Measurements from ENCODE around the gene HECTD4. TPM values are rescaled to one million over a fixed set of nuclear protein-coding genes. Genes with fewer than 3 reads are reported as not detected.

Gene HECTD4
- total RNA-seq, 1 donor from 2014 or later: 49.4 TPM

GRCh38 chr12:112198120-112198733 is 184.0 kb downstream of the HECTD4 start:
- Mint-ChIP-seq H3K36me3 (ENCODE audit: low read depth) (peaks cover 8% of the 10 kb centered on the region), H3K4me3 (no peak overlapping the region), H3K4me1 (no peaks in the 10 kb centered on the region), H3K27ac (ENCODE audit: unreplicated experiment) (no peak overlapping the region), H3K9me3 (no peaks in the 10 kb centered on the region), H3K27me3 (ENCODE audit: low read depth) (no peaks in the 10 kb centered on the region)
- peak; percentile 53 for DNase-seq (ENCODE audit: low read depth, low spot score)
- TF ChIP-seq CTCF (conservative IDR thresholded peaks at IDR 0.05): peak; percentile 71

GRCh38 chr12:112196196-112196875 is 185.9 kb downstream of the HECTD4 start:
- H3K27me3 Mint-ChIP-seq (ENCODE audit: low read depth): no peaks in the 10 kb centered on the region
- no peaks in the 10 kb centered on the region for H3K4me1 Mint-ChIP-seq
- peaks cover 8% of the 10 kb centered on the region for H3K36me3 Mint-ChIP-seq (ENCODE audit: low read depth)
- no peak overlapping the region for H3K27ac Mint-ChIP-seq (ENCODE audit: unreplicated experiment)
- DNase-seq (ENCODE audit: low read depth, low spot score): no peak
- TF ChIP-seq CTCF (conservative IDR thresholded peaks at IDR 0.05): no peak
- H3K9me3 Mint-ChIP-seq: no peaks in the 10 kb centered on the region
- H3K4me3 Mint-ChIP-seq: no peak overlapping the region

- Mint-ChIP-seq H3K36me3 (ENCODE audit: low read depth) (peaks cover 5% of the 10 kb centered on the region), H3K27me3 (ENCODE audit: low read depth) (no peaks in the 10 kb centered on the region), H3K27ac (ENCODE audit: unreplicated experiment) (peak overlapping the region; percentile 35), H3K9me3 (no peaks in the 10 kb centered on the region), H3K4me1 (no peaks in the 10 kb centered on the region), H3K4me3 (no peak overlapping the region)
- no peak for TF ChIP-seq CTCF (conservative IDR thresholded peaks at IDR 0.05)
- DNase-seq (ENCODE audit: low read depth, low spot score): no peak
Observed at GRCh38 chr12:112194601-112195247, 187.5 kb downstream of the HECTD4 start.

GRCh38 chr12:112192475-112192874 is 189.8 kb downstream of the HECTD4 start:
- no peaks in the 10 kb centered on the region for H3K4me1 Mint-ChIP-seq
- no peak overlapping the region for H3K27ac Mint-ChIP-seq (ENCODE audit: unreplicated experiment)
- no peaks in the 10 kb centered on the region for H3K9me3 Mint-ChIP-seq
- DNase-seq (ENCODE audit: low read depth, low spot score): no peak
- TF ChIP-seq CTCF (conservative IDR thresholded peaks at IDR 0.05): no peak
- no peaks in the 10 kb centered on the region for H3K36me3 Mint-ChIP-seq (ENCODE audit: low read depth)
- no peaks in the 10 kb centered on the region for H3K27me3 Mint-ChIP-seq (ENCODE audit: low read depth)
- H3K4me3 Mint-ChIP-seq: no peak overlapping the region

- Mint-ChIP-seq H3K4me1 (no peaks in the 10 kb centered on the region), H3K4me3 (no peak overlapping the region), H3K9me3 (no peaks in the 10 kb centered on the region), H3K27ac (ENCODE audit: unreplicated experiment) (peak overlapping the region; percentile 45), H3K27me3 (ENCODE audit: low read depth) (no peaks in the 10 kb centered on the region), H3K36me3 (ENCODE audit: low read depth) (no peaks in the 10 kb centered on the region)
- TF ChIP-seq CTCF (conservative IDR thresholded peaks at IDR 0.05): no peak
- no peak for DNase-seq (ENCODE audit: low read depth, low spot score)
Observed at GRCh38 chr12:112191840-112192321, 190.3 kb downstream of the HECTD4 start.

Measured in neural crest cell (in vitro differentiated cells).